ENCODE data around the gene CFAP70. TPM values are rescaled to one million over a fixed set of nuclear protein-coding genes. Genes with fewer than 3 reads are reported as not detected.

CFAP70 gene
- total RNA-seq, 1 experiment from 2014 or later = 0.06 TPM

DNA sequence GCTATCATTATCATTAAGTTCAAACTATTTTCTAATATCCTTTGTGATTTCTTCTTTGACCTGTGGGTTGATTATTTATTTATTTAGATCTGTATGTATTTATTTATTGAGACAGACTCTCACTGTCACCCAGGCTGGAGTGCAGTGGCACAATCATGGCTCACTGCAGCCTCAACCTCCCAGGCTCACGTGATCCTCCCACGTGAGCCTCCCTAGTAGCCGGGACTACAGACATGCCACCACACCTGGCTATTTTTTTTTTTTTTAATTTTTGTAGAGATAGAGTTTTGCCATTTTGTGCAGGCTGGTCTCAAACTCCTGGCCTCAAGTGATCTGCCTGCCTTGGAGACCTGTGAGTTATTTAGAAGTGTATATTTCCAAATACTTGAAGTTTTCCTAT, 77.6 kb downstream of the CFAP70 start:
- CTCF ChIA-PET = no interaction called here
- BruUV-seq (replicated peaks) = no TSS peak
- Histone ChIP-seq H3K4me1 (ENCODE audit: insufficient read depth, low read length, poor library complexity, severe bottlenecking) (no peaks in the 10 kb centered on the region), H3K9me3 (ENCODE audit: low read depth, low read length, poor library complexity, severe bottlenecking) (peaks cover 4% of the 10 kb centered on the region), H3K27ac (ENCODE audit: low read depth, low read length, poor library complexity, severe bottlenecking) (no peak overlapping the region), H3K4me3 (ENCODE audit: low read depth, low read length, poor library complexity, severe bottlenecking) (no peak overlapping the region), H3K27me3 (replicated peaks; ENCODE audit: insufficient read depth, low read depth, low read length, poor library complexity) (no peaks in the 10 kb centered on the region), H3K36me3 (ENCODE audit: insufficient read depth, low read length, poor library complexity, severe bottlenecking) (no peaks in the 10 kb centered on the region)
- intact Hi-C loops (cut with micrococcal nuclease; ENCODE audit: unreplicated experiment) = no loop called here
- TF ChIP-seq EZH2 (IDR thresholded peaks at IDR 0.05; ENCODE audit: borderline replicate concordance, low read depth, low read length, poor library complexity, severe bottlenecking) = no peak
- TF ChIP-seq, protein P1, sequence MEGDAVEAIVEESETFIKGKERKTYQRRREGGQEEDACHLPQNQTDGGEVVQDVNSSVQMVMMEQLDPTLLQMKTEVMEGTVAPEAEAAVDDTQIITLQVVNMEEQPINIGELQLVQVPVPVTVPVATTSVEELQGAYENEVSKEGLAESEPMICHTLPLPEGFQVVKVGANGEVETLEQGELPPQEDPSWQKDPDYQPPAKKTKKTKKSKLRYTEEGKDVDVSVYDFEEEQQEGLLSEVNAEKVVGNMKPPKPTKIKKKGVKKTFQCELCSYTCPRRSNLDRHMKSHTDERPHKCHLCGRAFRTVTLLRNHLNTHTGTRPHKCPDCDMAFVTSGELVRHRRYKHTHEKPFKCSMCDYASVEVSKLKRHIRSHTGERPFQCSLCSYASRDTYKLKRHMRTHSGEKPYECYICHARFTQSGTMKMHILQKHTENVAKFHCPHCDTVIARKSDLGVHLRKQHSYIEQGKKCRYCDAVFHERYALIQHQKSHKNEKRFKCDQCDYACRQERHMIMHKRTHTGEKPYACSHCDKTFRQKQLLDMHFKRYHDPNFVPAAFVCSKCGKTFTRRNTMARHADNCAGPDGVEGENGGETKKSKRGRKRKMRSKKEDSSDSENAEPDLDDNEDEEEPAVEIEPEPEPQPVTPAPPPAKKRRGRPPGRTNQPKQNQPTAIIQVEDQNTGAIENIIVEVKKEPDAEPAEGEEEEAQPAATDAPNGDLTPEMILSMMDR (conservative IDR thresholded peaks at IDR 0.05; ENCODE audit: low read depth, low read length) = no peak
- DNase-seq (ENCODE audit: low spot score) = no peak
- POLR2A ChIA-PET (ENCODE audit: low non-redundant PET) = no interaction called here

DNA sequence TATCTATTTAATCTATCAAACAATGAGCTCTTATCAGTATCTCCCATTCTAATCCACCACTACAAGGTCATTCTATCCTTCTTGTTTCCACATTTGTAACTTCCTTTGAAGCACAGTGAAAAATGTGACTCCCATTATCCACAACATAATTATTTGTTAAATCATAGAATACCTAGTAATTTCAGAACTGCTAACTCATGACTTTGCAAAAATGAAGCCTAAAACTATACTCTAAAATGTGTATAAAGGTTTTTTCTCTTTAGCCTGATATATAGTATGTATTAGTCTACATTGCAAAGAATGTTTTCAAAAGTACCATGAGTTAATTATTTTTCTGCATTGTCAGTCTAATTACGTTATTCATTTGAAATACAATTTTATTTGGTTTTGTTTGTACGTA, 94.2 kb downstream of the CFAP70 start:
- CTCF ChIA-PET = interaction anchor here (0.9 kb wide), 1 partner anchor 27 kb away, joined by 3 read pairs; no protein-coding TSS in a partner anchor
- BruUV-seq (replicated peaks) = no TSS peak

DNA sequence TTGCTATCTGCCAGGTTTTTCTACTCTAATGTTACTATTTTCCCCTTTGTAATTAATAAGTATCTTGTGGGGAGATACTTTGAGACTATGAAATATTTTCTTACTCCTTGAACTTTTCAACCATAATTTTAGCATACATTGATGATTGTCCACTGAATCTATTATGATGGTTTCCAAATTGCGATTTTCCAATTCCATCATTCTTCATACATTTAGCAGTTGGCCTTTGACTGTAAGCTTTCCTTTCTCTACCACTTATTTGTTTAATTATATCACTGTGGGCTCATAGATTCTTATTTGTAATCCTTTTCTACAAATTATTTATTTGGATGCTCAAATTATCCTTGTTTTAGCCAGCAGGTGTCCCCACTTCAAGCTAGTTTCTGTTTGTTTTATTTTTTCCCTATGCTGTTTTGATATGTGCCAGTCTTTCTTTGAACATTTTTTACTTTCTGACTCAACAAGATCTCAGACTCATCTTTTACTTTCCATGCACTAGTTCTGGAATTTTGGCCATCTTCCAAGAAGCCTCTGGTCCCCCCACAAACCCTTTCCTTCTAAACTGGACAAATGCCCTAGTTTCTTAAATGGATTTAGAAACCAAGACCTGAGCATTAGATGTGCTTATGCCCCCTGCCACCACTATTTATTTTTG, 94.8 kb downstream of the CFAP70 start:
- Histone ChIP-seq H3K4me1 (ENCODE audit: insufficient read depth, low read length, poor library complexity, severe bottlenecking) (peaks cover 5% of the 10 kb centered on the region), H3K9me3 (ENCODE audit: low read depth, low read length, poor library complexity, severe bottlenecking) (no peaks in the 10 kb centered on the region), H3K4me3 (ENCODE audit: low read depth, low read length, poor library complexity, severe bottlenecking) (no peak overlapping the region), H3K36me3 (ENCODE audit: insufficient read depth, low read length, poor library complexity, severe bottlenecking) (no peaks in the 10 kb centered on the region), H3K27ac (ENCODE audit: low read depth, low read length, poor library complexity, severe bottlenecking) (no peak overlapping the region), H3K27me3 (replicated peaks; ENCODE audit: insufficient read depth, low read depth, low read length, poor library complexity) (no peaks in the 10 kb centered on the region)
- TF ChIP-seq, protein P1 (conservative IDR thresholded peaks at IDR 0.05; ENCODE audit: low read depth, low read length) = peak; percentile 72
- TF ChIP-seq EZH2 (IDR thresholded peaks at IDR 0.05; ENCODE audit: borderline replicate concordance, low read depth, low read length, poor library complexity, severe bottlenecking) = no peak
- POLR2A ChIA-PET (ENCODE audit: low non-redundant PET) = no interaction called here
- intact Hi-C loops (cut with micrococcal nuclease; ENCODE audit: unreplicated experiment) = loop anchor here (1.0 kb wide), 1 partner anchor 380 kb away; no protein-coding TSS in a partner anchor
- peak; percentile 42 for DNase-seq (ENCODE audit: low spot score)
- BruUV-seq (replicated peaks) = no TSS peak
- CTCF ChIA-PET = interaction anchor here (0.9 kb wide), 1 partner anchor 26 kb away, joined by 3 read pairs; no protein-coding TSS in a partner anchor

More for the DNA sequence above, 94.2 kb downstream of the CFAP70 start:
- peaks cover 5% of the 10 kb centered on the region for H3K4me1 ChIP-seq (ENCODE audit: insufficient read depth, low read length, poor library complexity, severe bottlenecking)
- H3K27me3 ChIP-seq (replicated peaks; ENCODE audit: insufficient read depth, low read depth, low read length, poor library complexity) = no peaks in the 10 kb centered on the region
- H3K27ac ChIP-seq (ENCODE audit: low read depth, low read length, poor library complexity, severe bottlenecking) = no peak overlapping the region
- POLR2A ChIA-PET (ENCODE audit: low non-redundant PET) = no interaction called here
- DNase-seq (ENCODE audit: low spot score) = no peak
- no peaks in the 10 kb centered on the region for H3K36me3 ChIP-seq (ENCODE audit: insufficient read depth, low read length, poor library complexity, severe bottlenecking)
- H3K9me3 ChIP-seq (ENCODE audit: low read depth, low read length, poor library complexity, severe bottlenecking) = no peaks in the 10 kb centered on the region
- H3K4me3 ChIP-seq (ENCODE audit: low read depth, low read length, poor library complexity, severe bottlenecking) = no peak overlapping the region
- intact Hi-C loops (cut with micrococcal nuclease; ENCODE audit: unreplicated experiment) = loop anchor here (1.0 kb wide), 1 partner anchor 380 kb away; no protein-coding TSS in a partner anchor
- no peak for TF ChIP-seq EZH2 (IDR thresholded peaks at IDR 0.05; ENCODE audit: borderline replicate concordance, low read depth, low read length, poor library complexity, severe bottlenecking)
- TF ChIP-seq, protein P1 (conservative IDR thresholded peaks at IDR 0.05; ENCODE audit: low read depth, low read length) = no peak
